Neural cell (in vitro differentiated cells): ENCODE data around the gene TRPT1.

Experiments
- EZH2 ChIP-seq: fragments of 200-600, 300-800 bp; shearing (Covaris generic), sonication (generic); IDR thresholded peaks from 2 replicates; pipeline ENCODE4 v1.6.1; 2014; ENCODE audit warnings: antibody characterized with exemption, low read length, borderline replicate concordance, mild to moderate bottlenecking; ENCODE audit not compliant: insufficient read depth, poor library complexity, severe bottlenecking
- TF ChIP-seq, protein P1 (sequence below): fragments of 450-650 bp; IDR thresholded peaks from 2 replicates; pipeline ENCODE4 v1.5.1; 2014; ENCODE audit warnings: antibody characterized with exemption, mild to moderate bottlenecking, moderate library complexity; ENCODE audit not compliant: poor library complexity, severe bottlenecking

DNA sequence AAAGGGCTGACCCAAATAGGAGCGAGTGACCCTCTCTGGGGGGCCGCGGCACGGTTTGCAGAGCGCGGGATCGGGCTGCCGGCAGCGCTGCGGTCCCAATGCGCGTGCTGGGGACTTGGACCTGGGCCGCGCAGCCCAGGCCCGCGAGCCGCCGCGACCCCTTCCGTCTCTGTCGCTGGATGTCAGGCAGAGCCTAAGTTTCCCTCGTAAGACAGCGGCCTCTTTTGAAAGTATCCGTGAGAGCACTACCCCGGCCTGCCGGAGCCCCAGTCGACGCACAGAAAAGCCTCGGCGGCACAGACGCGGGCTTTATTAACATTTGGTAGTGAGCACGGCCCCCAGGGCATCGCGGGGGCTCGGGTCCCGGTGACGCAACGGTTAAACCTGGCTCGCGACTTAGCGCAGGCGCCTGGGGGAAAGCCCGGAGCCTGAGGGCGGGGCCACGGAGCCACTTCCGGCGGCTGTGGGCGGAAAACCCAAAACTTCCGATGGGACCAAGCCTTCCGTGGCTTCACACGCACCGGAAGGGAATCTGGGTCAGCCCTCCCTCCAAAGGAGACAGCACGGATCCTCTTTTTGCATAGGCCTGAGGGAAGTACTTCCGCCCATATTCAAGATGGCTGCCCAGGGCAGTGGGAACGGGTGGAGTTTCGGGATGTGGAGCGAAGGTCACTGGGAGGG is 43.7 kb upstream of the TRPT1 start:
- no peak for TF ChIP-seq EZH2
- TF ChIP-seq, protein P1, sequence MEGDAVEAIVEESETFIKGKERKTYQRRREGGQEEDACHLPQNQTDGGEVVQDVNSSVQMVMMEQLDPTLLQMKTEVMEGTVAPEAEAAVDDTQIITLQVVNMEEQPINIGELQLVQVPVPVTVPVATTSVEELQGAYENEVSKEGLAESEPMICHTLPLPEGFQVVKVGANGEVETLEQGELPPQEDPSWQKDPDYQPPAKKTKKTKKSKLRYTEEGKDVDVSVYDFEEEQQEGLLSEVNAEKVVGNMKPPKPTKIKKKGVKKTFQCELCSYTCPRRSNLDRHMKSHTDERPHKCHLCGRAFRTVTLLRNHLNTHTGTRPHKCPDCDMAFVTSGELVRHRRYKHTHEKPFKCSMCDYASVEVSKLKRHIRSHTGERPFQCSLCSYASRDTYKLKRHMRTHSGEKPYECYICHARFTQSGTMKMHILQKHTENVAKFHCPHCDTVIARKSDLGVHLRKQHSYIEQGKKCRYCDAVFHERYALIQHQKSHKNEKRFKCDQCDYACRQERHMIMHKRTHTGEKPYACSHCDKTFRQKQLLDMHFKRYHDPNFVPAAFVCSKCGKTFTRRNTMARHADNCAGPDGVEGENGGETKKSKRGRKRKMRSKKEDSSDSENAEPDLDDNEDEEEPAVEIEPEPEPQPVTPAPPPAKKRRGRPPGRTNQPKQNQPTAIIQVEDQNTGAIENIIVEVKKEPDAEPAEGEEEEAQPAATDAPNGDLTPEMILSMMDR: peak; percentile 62
